Stimulated activated CD4-positive, alpha-beta T cell treated with anti-CD3 and anti-CD28 coated beads, Interleukin-1b, Interleukin-23, amount 100 ng/mL, for 4 hours (primary cell): Measurements from ENCODE around the gene UBE2U.

Experiments used
- DNase-seq, 2 donors: peaks; one replicate each; pipeline ENCODE4 v3.0.0-alpha.2; 2020; ENCODE audit warnings: low read depth in 2 of 2

The UBE2U gene, protein sequence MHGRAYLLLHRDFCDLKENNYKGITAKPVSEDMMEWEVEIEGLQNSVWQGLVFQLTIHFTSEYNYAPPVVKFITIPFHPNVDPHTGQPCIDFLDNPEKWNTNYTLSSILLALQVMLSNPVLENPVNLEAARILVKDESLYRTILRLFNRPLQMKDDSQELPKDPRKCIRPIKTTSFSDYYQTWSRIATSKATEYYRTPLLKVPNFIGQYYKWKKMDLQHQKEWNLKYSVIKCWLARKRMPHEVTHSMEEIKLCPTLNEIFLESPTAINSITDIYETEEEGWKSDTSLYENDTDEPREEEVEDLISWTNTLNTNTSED

DNA sequence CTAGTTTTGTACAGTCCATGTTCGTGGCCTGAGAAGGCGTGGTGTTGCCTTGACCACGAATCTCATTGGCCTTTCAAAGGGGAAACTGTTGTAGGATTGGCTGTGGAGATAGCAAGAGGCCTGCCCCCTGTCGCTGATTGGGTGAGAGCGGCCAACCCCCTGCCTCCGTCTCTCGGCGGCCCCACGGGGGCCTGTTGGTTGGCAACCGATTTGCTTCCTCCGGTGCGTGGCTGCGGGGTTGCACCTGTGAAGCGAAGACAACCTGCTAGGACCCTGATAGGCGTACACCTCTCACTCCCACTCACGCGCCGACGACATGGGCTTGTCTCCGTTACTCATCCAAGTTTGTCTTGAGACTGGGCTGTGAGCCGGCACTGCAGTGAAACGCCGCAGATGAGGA lies at the start of gene UBE2U:
Gene UBE2U, plus strand, starts transcription at position 204 of the 400 bp plus-strand sequence. CDS start 428 bp downstream, outside the sequence.
- DNase-seq, result no peak

DNA sequence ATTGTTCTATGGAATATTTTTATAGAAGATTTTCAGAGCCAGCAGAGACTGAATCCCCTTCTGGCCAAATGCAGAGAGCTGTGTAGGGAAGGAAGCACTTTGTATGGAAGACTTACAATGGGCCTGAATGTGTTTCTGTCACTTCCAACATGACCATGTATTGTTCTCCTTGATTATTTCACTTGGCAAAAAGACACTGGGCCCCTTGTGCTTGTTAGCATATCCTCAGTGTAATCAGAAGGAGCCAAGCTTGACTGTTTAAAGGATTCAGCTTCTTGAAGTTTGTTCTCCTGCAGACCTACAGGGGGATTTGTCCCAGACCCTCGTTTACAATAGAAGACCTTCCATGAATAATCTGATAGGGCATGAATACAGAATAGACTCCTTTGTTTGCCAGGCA lies 48.1 kb upstream of the UBE2U start:
- DNase-seq, result no peak

GRCh38 chr1:64161357-64161941 lies 42.0 kb upstream of the UBE2U start:
- no peak for DNase-seq

DNA sequence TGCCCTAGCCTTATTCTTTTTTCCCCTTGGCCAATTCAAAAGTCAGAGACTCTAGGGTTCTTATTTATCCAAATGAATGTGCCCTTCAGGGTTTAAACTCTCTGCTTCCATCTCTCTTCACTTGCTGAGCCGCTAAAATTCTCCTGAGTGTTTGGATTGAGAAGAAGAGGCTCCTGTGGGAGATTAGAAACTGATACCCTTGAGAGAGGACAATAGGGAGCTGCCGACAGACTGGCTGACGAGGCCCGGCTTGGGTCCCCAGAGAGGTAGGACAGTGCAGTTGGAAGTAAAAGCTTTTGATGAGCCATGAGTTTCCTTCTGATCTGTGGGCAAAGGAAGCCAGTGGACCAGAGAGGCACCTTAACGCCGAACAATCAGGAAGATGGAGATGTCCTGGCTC lies 41.3 kb upstream of the UBE2U start:
- no peak for DNase-seq

GRCh38 chr1:64162804-64163203 lies 40.6 kb upstream of the UBE2U start:
- DNase-seq, result no peak

DNA sequence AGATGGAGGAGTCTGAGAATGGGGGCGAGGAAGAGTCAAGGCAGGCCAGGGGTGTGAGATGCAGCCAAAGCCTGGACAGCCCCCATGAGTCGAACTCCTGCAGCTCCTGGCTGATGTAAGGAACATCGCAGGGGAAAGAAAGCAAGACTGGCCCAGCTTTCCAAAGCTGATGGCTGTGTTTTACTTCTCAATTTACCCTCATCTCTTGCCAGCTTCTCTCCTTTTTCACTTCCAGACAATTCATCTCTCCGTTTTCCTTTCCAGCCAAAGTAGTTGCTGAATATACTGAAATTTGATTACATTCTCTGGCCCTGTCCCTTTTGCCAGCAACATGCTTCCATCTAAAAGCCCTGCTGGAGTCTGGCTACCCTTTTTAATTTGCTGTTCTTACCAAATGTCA lies 40.0 kb upstream of the UBE2U start:
- DNase-seq, result no peak

DNA sequence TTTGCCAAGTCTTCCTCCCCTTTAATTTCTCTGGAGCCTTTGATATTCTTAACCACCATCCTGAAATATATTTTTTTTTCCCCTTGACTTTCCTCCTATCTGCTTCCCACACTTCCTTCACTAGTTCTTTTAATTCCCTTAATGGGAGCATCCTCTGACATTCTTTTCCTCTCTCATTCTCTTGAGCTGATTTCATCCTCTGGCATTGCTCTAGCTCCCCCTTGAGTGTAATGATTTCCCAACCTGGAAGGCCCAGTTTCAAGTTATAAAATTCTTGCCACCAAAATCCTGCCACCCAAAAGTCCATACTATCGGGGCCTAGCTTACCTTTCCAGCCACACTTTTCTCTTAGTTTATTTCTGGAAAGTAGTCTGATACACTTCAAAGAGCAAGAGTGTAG lies 39.5 kb upstream of the UBE2U start:
- DNase-seq, result no peak

GRCh38 chr1:64166629-64167028 lies 36.8 kb upstream of the UBE2U start:
- no peak for DNase-seq

- no peak for DNase-seq
These were observed 36.2 kb upstream of the UBE2U start for GRCh38 chr1:64167176-64167575.

DNA sequence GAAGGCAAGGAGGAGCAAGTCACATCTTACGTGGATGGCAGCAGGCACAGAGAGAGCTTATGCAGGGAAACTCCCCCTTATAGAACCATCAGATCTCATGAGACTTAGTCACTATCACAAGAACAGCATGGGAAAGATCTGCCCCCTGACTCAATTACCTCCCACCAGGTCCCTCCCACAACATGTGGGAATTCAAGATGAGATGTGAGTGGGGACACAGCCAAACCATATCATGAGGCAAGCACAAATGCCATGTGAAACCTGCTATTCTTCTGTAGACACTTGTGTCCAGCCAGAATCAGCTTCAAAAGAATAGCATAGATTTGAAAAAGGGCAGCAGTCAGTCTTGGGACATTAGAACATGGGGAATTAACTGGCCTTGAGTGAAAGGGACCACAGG lies 32.2 kb upstream of the UBE2U start:
- DNase-seq, result no peak

- no peak for DNase-seq
These were observed 31.6 kb upstream of the UBE2U start for GRCh38 chr1:64171797-64172281.

DNA sequence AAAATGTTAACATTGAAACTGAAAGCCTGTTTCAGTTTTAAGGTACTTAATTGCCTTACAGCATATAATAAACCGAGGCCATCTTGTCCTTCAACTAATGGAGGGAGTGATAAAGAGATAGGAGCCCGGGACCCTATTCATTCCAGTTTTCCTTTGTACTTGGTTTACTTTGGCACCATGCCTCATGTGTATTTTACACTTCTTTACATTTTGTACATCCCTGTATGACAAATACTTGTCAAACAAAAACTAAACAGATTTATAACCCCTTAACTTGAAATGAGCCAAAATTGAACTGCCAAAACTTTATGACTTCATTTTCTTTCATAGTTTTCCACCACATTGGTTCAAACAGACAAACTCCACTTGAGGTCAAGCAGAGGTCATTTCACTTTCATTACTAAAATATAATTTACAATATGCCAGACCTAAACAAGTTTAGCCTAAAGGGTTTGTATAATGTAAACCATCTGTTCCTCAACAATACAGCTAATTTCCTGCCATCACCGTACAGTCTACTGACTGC lies 30.9 kb upstream of the UBE2U start:
- DNase-seq, result no peak

DNA sequence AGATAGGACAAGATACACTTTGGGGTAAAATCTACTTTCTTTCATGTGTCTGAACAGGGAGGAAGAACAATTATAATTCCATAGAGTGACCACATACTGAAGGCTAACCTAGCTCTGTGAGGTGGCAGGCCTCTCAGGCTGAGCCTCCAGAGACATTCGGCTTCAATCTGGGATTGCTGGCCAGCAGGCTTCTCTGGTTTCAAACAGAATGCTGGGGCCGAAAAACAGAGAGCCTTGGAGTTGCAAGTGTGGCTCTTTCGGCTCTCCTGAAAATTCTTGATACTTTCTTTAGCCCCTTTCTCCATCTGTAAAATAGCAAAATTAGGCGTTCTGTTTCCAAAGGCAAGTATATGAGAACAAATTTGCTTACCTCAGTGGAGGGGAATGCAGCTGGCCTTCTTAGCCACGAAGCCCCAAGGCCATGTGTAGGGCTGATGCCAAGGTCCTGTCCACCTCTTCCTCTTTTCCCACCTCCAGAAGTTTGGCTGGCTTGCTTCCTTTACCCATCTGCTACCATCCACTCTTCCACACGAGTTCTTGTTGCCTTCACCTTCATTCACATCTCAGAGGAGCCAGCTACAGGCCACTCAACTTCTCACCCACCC lies 30.0 kb upstream of the UBE2U start:
- DNase-seq, result no peak

GRCh38 chr1:64175639-64176038 lies 27.8 kb upstream of the UBE2U start:
- no peak for DNase-seq

GRCh38 chr1:64176659-64177058 lies 26.8 kb upstream of the UBE2U start:
- no peak for DNase-seq

DNA sequence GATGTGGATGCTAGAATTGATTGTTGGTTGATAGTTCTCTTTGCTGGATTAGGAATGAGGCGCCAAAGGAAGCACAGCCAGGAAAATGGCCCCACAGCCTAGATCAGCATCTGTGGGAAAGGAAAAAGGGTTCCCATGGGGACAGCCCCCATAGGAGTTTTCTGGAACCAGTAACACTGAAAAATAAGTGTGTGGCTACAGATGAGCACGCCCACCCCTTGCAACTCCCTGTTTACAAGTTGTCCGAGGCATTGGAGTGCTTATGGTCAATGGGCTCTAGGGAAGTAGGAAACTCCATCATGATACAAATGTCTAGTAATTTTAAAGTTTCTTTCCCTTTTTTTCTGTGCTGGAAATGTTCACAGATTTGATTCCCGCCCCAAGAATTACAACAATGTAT lies 23.8 kb upstream of the UBE2U start:
- no peak for DNase-seq

- no peak for DNase-seq
These were observed 21.2 kb upstream of the UBE2U start for GRCh38 chr1:64182207-64182606.

DNA sequence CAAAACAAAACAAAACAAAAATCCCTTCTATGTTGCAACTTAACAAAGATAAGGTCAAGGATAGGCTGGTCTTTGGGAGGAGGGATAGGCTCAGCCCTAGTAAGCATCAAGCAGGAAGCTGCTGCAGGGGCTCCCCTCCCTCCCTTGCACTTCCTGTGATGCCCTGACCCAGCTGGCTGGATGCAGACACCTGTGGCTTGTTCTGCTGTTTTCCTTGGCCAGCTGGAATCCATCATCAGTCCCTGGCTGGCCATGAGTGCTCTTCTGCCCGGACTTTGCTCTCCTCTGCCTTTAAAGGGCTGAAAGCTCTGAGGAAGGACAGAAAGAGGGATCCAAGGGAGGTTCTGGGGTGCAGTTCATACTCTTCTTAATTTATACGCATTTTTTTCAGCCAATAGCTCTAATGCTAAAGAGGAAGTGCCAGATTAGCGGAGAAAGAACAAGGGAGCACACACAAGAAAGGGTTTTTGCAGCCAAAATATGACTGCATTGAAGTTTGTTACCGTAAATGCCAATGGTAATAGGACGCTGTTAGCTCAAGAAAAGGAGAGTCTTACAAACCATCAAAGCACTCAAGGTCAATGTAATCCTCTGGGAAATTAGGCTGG lies 19.9 kb upstream of the UBE2U start:
- DNase-seq, result no peak

DNA sequence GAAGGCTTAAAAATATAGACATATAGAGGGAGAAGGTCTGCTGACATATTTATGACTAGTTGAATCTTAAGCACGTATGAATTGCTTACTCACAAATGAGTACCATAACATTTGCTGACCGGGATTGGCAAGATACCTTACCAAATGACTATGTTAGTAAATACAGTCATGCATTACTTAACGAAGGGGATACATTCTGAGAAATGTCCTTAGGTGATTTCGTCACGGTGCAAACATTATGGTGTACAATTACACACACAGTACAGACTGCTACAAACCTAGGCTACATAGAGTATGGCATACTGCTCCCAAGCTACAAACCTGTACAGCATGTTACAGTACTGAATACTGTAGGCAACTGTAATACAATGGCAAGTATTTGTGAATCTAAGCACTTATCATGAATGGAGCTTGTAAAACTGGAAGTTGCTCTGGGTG lies 19.4 kb upstream of the UBE2U start:
- DNase-seq, result no peak

DNA sequence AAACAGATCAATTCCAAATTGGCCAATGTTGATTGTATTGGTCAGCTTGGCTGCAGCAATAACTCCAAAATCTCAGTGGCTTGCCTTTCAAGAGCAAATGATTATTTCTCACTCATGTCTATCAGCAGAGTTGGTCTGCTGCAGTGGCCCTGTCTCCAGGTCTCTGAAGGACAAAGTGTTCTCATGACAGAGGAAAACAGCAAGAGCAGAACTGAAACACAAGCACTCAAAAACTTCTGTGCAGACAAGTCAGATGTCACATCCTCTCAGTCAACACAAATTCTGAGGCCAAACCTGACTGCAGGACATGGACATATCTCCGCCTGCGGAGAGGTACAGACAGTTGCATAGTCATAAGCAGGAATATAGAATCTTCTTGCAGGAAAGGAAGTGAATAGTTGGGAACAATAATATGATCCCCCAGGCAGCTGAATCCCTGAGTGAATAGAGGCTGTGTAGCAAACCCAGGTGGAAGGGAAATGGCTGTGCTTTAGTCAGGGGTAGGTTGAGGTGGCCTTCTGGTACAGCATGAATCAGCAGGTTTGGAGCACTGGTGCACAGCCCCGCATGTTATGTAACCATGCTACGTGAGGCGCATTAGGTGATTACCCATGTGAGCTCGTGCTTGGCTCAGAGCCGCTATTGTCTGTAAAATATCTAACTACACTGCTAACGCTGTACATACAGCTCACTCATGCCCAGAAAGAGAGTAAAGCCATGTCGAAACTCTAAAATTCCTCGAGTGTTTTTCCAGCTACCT lies 17.1 kb upstream of the UBE2U start:
- DNase-seq, result no peak

DNA sequence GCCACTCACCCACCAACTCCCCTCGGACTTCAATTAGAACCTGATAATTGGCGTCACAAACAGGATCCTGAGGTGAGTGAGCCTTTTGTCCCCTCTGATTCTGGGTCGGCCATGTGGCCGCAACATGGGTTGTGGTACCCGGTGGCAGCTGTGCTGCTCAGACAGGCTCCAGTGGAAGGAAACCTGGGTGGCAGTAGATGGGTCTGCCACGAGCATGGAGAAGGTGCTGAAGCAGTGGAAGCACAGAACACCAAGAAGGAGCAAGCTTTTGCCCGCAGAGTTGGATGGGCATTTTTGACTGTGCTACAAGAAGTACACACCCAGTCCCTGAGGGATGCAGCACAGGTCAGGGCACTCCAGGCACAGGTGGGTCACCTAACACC lies 16.5 kb upstream of the UBE2U start:
- no peak for DNase-seq

- DNase-seq, result no peak
These were observed 15.8 kb upstream of the UBE2U start for GRCh38 chr1:64187646-64188045.
